GM21619 (cell line): Measurements from ENCODE around the gene GRIFIN.

Experiments used
- ATAC-seq: cut with Tn5 transposase; IDR thresholded peaks from one replicate; pipeline ENCODE4 v1.9.1; 2021; ENCODE audit not compliant: unreplicated experiment

Gene GRIFIN

DNA sequence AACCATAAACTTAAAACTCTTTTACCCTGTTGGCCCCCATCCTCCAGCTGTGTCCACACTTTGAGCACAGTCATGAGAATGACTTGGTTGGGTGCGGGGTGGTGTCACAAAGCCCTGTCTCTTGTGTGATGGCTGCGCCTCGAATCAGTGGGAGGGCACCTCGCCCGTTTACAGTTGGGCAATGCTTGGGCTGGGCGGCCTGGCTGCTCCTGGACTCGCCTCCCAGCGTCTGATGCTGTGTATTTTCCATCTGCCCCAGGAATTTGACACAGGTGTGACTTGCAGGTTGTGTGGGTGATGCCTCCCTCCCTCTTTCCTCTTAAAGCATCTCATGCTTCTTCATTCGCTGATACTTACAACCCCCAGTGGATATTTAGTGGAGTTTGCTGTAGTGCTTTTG lies 39.1 kb downstream of the GRIFIN start:
- ATAC-seq, result no peak

DNA sequence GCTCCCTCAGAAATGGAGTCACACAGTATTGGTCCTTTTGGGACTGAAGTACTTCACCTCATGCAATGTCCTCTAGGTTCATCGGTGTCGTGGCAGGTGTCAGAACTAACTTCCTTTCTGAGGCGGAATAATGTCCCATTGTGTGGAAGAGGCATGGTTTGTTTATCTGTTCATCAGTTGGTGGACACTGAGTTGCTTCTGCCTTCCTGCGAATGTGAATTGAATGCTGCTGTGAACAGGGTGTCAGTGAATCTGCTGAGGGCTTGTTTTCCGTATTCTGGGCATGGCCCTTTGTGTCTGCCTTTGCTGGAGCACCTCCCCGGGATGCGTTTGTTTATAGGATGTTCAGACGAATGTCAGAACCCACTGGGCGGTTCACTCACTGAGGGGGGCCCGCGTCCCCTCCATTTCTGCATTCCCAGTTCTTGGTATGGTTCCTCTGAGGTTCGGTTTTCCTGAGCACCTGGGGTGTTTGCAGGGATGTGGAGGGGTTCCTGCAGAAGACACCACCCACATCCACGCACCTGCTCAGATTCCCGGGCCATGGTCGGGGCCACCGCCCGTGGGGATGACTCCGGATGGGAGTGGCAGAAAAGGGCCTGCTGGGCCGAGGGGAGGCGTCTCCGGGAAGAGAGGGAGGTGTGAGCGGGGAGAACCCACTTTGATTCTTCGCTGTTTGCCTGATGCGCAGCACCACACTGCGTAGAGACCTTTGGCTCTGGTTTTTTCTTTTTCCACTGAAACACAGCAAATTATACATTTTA lies 39.7 kb downstream of the GRIFIN start:
- ATAC-seq, result no peak

DNA sequence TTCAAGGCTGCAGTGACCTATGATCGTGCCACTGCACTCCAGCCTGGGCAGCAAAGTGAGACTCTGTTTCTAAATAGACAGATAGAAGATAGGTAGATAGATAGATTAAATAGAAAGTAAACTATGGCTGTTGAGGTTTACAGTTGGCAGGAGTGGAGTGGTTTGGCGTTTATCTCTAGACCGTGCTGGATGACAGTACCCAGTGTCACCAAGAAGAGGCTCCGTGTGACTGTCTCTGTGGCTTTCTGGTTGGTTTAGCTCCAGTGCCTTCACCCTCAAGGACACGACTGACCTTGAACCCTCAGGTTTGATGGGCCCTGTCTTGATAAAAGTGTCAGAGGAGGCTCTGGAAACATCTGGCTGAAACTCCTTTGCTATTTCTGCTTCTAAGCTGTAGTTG lies 41.1 kb downstream of the GRIFIN start:
- ATAC-seq, result no peak

DNA sequence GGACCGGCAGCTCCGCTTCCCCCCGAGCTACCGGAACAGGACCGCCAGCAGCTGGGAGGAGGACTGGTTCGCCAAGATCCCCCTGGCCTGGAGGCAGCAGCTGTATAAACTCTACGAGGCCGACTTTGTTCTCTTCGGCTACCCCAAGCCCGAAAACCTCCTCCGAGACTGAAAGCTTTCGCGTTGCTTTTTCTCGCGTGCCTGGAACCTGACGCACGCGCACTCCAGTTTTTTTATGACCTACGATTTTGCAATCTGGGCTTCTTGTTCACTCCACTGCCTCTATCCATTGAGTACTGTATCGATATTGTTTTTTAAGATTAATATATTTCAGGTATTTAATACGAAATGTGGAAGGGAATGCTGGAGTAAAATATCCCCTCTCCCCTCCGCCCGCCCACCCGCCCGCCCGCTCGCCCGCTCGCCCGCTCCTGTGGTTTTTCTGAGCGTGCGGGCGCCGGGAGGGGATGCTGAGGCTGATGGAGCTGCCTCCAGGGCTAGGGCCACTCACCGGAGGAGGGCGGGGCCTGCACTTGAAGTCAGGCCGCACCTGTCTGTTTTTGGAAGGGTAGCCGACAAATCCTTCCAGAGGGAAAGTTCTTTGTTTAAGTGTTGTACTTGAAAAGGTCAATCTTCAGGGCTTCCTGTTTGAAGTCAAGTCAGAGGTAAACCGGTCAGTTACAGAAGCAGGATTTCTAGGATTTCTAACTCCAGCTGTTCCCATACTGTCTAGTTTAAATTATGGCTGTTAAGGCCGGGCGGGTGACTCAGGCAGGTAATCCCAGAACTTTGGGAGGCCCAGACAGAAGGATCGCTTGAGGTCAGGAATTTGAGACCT lies 42.3 kb downstream of the GRIFIN start:
- no peak for ATAC-seq

DNA sequence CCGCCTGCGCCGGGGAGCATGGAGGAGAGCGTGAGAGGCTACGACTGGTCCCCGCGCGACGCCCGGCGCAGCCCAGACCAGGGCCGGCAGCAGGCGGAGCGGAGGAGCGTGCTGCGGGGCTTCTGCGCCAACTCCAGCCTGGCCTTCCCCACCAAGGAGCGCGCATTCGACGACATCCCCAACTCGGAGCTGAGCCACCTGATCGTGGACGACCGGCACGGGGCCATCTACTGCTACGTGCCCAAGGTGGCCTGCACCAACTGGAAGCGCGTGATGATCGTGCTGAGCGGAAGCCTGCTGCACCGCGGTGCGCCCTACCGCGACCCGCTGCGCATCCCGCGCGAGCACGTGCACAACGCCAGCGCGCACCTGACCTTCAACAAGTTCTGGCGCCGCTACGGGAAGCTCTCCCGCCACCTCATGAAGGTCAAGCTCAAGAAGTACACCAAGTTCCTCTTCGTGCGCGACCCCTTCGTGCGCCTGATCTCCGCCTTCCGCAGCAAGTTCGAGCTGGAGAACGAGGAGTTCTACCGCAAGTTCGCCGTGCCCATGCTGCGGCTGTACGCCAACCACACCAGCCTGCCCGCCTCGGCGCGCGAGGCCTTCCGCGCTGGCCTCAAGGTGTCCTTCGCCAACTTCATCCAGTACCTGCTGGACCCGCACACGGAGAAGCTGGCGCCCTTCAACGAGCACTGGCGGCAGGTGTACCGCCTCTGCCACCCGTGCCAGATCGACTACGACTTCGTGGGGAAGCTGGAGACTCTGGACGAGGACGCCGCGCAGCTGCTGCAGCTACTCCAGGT lies 43.1 kb downstream of the GRIFIN start:
- ATAC-seq, result no peak

DNA sequence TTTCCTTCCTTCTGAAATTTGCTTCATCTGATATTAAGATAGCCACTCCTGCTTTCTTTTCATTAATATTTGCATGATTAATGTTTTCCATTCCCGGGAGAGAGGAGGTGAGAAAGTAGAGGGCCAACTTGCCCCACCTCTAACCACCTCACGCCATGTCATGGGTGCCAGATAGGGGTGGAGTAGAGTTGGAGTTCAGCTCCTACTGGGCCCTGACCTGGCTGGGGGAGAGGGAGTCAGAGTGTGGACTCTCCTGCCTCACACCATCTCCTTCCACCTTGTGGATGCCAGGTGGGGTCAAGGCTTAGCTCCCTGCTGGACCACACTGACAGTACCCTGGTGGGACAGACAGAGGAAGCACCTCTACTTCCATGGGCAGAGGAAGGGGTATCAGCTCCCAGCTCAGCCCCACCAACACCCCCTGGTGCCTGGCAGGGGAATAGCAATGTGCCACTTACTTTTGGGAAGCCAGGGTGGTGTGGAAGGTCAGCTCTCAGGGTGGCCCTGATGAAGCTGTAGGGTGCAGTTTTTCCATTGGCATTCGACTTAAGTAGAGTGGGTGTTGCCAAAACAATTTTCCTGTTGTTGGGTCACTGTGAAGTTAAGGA lies 44.8 kb downstream of the GRIFIN start:
- ATAC-seq, result no peak

DNA sequence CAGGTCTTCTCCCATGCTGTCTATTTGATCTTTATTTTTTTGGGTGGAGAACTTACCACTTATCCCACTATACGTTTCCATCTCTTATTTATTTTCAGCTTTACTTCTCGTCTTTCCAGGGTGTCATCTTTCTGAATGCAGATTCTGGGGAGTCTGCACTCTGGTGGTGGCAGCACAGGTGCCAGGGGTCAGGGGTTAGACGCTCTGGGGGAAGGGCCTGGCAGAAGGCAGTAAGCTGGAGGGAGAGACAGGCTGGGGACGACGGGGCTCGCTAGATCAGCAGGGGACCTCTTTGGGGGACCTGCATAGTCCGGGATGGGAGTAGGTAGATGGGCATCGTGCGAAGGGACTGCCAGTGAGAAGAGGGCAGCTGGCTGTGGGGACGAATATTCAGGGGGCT lies 50.4 kb downstream of the GRIFIN start:
- ATAC-seq, result no peak
